Inferior parietal cortex (tissue), 1 donor: ENCODE data around the gene SDS.

Source experiments
- DNase-seq: peaks from one replicate; pipeline ENCODE4 v3.0.0-alpha.2; 2016; ENCODE audit errors: extremely low spot score

Gene SDS

GRCh38 chr12:113399490-113399889 lies 4.2 kb downstream of the SDS start:
- DNase-seq: no peak

GRCh38 chr12:113398346-113399290 lies 5.1 kb downstream of the SDS start:
- no peak for DNase-seq

GRCh38 chr12:113397497-113398197 lies 6.0 kb downstream of the SDS start:
- no peak for DNase-seq

GRCh38 chr12:113396828-113397496 lies 6.7 kb downstream of the SDS start:
- DNase-seq: peak; percentile 70

GRCh38 chr12:113396200-113396599 lies 7.5 kb downstream of the SDS start:
- no peak for DNase-seq

- no peak for DNase-seq
Observed at GRCh38 chr12:113395119-113395518, 8.6 kb downstream of the SDS start.

- DNase-seq: no peak
Observed at GRCh38 chr12:113393749-113394148, 9.9 kb downstream of the SDS start.

GRCh38 chr12:113392988-113393579 lies 10.6 kb downstream of the SDS start:
- DNase-seq: no peak

GRCh38 chr12:113392520-113392919 lies 11.2 kb downstream of the SDS start:
- DNase-seq: no peak

- DNase-seq: no peak
Observed at GRCh38 chr12:113391650-113392337, 11.9 kb downstream of the SDS start.

GRCh38 chr12:113391145-113391544 lies 12.5 kb downstream of the SDS start:
- no peak for DNase-seq

GRCh38 chr12:113390064-113391043 lies 13.3 kb downstream of the SDS start:
- DNase-seq: no peak

- no peak for DNase-seq
Observed at GRCh38 chr12:113388351-113388750, 15.3 kb downstream of the SDS start.

GRCh38 chr12:113387631-113388030 lies 16.1 kb downstream of the SDS start:
- DNase-seq: no peak

- no peak for DNase-seq
Observed at GRCh38 chr12:113386866-113387566, 16.7 kb downstream of the SDS start.

- DNase-seq: no peak
Observed at GRCh38 chr12:113385282-113385882, 18.3 kb downstream of the SDS start.

GRCh38 chr12:113384778-113385177 lies 18.9 kb downstream of the SDS start:
- DNase-seq: no peak

- DNase-seq: no peak
Observed at GRCh38 chr12:113382206-113382605, 21.5 kb downstream of the SDS start.

- DNase-seq: no peak
Observed at GRCh38 chr12:113381220-113381619, 22.5 kb downstream of the SDS start.
